DMS79 treated with DMSO at 0.1 percent for 48 hours (cell line): Measurements from ENCODE around the gene CCN6.
A peak's percentile ranks its signal among the peaks of the same experiment; 100 is the strongest.
"Not testable (repeated sequence)": the region's sequence is repeated elsewhere in the genome, so short reads cannot be mapped to it uniquely, and the experiment has no call there.

ENCODE experiments used
- DNase-seq: peaks from one replicate; lab custom pipeline; 2025; lab: John Stamatoyannopoulos, UW

CCN6 gene

GRCh38 chr6:112030206-112030960 lies 23.5 kb upstream of the CCN6 start:
- peak; percentile 53 for DNase-seq

- peak; percentile 67 for DNase-seq
These were observed 22.8 kb upstream of the CCN6 start for GRCh38 chr6:112030961-112031660.

GRCh38 chr6:112031960-112032359 lies 21.9 kb upstream of the CCN6 start:
- no peak for DNase-seq

GRCh38 chr6:112032728-112033127 lies 21.2 kb upstream of the CCN6 start:
- no peak for DNase-seq

- no peak for DNase-seq
These were observed 19.9 kb upstream of the CCN6 start for GRCh38 chr6:112033791-112034615.

GRCh38 chr6:112034616-112034995 lies 19.3 kb upstream of the CCN6 start:
- no peak for DNase-seq

- DNase-seq = no peak
These were observed 17.7 kb upstream of the CCN6 start for GRCh38 chr6:112036088-112036637.

GRCh38 chr6:112037783-112038216 lies 16.1 kb upstream of the CCN6 start:
- no peak for DNase-seq

- DNase-seq = no peak
These were observed 15.6 kb upstream of the CCN6 start for GRCh38 chr6:112038268-112038667.

GRCh38 chr6:112038756-112039430 lies 15.0 kb upstream of the CCN6 start:
- DNase-seq = no peak

GRCh38 chr6:112039431-112039770 lies 14.5 kb upstream of the CCN6 start:
- no peak for DNase-seq

- no peak for DNase-seq
These were observed 12.9 kb upstream of the CCN6 start for GRCh38 chr6:112040956-112041355.

- DNase-seq = no peak
These were observed 12.4 kb upstream of the CCN6 start for GRCh38 chr6:112041535-112041934.

GRCh38 chr6:112043032-112044007 lies 10.6 kb upstream of the CCN6 start:
- peak; percentile 94 for DNase-seq

- DNase-seq = no peak
These were observed 9.7 kb upstream of the CCN6 start for GRCh38 chr6:112044196-112044595.

- no peak for DNase-seq
These were observed 9.0 kb upstream of the CCN6 start for GRCh38 chr6:112044856-112045255.

- DNase-seq = not testable (repeated sequence)
These were observed 6.4 kb upstream of the CCN6 start for GRCh38 chr6:112047523-112047922.

- no peak for DNase-seq
These were observed 4.7 kb upstream of the CCN6 start for GRCh38 chr6:112049026-112049799.

GRCh38 chr6:112049996-112050395 lies 3.9 kb upstream of the CCN6 start:
- DNase-seq = no peak

GRCh38 chr6:112050429-112050828 lies 3.5 kb upstream of the CCN6 start:
- DNase-seq = no peak
